Stimulated activated effector memory CD8-positive, alpha-beta T cell treated with anti-CD3 and anti-CD28 coated beads, Interleukin-12 subunit alpha, Interleukin-12 subunit beta, amount 100 ng/mL, for 72 hours (primary cell): Measurements from ENCODE around the gene EXOC1L.
A peak's percentile ranks its signal among the peaks of the same experiment; 100 is the strongest.

ENCODE experiments used
- ATAC-seq: fragments of 150-1000 bp; cut with Tn5 transposase; 2 replicates; pipeline ENCODE4 v1.10.0; 2021
- DNase-seq, 2 donors: peaks; one replicate each; pipeline ENCODE4 v3.0.0; 2021 to 2022; ENCODE audit warnings: low spot score in 2 of 2
- H3K27ac Mint-ChIP-seq: one replicate; pipeline ENCODE4 v1.8.0; 2022; ENCODE audit warnings: mild to moderate bottlenecking, mixed read lengths
- H3K36me3 Mint-ChIP-seq: one replicate; pipeline ENCODE4 v1.8.0; 2022; ENCODE audit warnings: mild to moderate bottlenecking, mixed read lengths
- H3K4me1 Mint-ChIP-seq: one replicate; pipeline ENCODE4 v1.8.0; 2022; ENCODE audit warnings: mixed read lengths
- H3K4me3 Mint-ChIP-seq: one replicate; pipeline ENCODE4 v1.8.0; 2022; ENCODE audit warnings: mild to moderate bottlenecking, mixed read lengths
- H3K9me3 Mint-ChIP-seq: one replicate; pipeline ENCODE4 v1.8.0; 2022; ENCODE audit warnings: mixed read lengths

Gene EXOC1L

GRCh38 chr4:55854129-55854528 lies 34.5 kb downstream of the EXOC1L start:
- no peaks in the 10 kb centered on the region for H3K9me3 Mint-ChIP-seq
- no peak overlapping the region for H3K4me3 Mint-ChIP-seq
- peaks cover 20% of the 10 kb centered on the region for H3K4me1 Mint-ChIP-seq
- ATAC-seq (peak; percentile 51), DNase-seq (no peak)
- H3K36me3 Mint-ChIP-seq, result peaks cover 9% of the 10 kb centered on the region
- H3K27ac Mint-ChIP-seq, result no peak overlapping the region

DNA sequence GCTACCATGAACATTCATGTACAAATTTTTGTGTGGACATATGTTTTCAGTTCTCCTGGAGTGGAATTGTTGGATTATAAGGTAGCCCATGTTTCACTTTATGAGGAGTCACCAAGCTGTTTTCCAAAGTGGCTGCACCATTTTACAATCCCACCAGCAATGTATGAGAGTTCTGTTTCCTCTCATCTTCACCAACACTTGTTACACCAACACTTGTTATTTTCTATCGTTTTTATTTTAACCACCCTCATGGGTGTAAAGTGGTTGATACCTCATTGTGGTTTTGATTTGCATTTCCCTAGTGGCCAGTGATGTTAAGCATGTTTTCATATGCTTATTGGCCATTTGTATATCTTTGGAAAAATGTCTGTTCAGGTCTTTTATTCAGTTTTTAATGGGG lies 38.0 kb downstream of the EXOC1L start:
- no peak overlapping the region for H3K27ac Mint-ChIP-seq
- H3K4me3 Mint-ChIP-seq, result no peak overlapping the region
- no peaks in the 10 kb centered on the region for H3K9me3 Mint-ChIP-seq
- H3K4me1 Mint-ChIP-seq, result peaks cover 6% of the 10 kb centered on the region
- ATAC-seq, result no peak
- H3K36me3 Mint-ChIP-seq, result peaks cover 44% of the 10 kb centered on the region
- DNase-seq, result no peak

- Mint-ChIP-seq H3K4me1 (no peaks in the 10 kb centered on the region), H3K4me3 (no peak overlapping the region), H3K9me3 (no peaks in the 10 kb centered on the region), H3K36me3 (peaks cover 62% of the 10 kb centered on the region), H3K27ac (no peak overlapping the region)
- DNase-seq, result no peak
- no peak for ATAC-seq
Observed at GRCh38 chr4:55859711-55860110, 40.1 kb downstream of the EXOC1L start.

DNA sequence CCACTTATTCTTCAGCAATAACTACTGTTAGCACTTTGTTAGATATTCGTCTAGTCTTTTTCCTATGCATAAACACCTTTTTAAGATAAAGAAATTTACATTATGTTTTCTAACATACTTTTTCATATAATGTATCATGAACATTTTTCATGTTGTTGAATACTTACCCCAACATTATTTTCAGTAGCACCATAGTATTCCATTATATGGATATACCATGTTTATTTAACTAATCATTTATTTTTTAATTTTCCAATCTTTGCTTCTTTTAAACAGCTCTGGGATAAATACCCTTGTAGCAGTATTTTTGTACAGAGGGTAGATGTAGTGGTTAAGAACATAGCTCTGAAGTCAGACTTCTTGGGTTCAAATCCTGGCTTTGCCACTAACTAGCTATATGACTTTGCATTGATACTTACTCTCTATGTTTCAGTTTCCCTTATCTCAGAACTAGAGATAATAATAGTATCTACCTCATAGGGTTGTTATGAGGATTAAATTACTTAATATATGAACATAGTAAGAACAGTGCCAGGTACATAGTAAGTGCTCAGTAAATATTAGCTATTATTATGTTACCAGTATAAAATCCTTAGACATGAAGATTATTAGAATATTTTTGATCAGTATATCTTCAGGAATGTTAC lies 45.1 kb downstream of the EXOC1L start:
- peak; percentile 64 for ATAC-seq

DNA sequence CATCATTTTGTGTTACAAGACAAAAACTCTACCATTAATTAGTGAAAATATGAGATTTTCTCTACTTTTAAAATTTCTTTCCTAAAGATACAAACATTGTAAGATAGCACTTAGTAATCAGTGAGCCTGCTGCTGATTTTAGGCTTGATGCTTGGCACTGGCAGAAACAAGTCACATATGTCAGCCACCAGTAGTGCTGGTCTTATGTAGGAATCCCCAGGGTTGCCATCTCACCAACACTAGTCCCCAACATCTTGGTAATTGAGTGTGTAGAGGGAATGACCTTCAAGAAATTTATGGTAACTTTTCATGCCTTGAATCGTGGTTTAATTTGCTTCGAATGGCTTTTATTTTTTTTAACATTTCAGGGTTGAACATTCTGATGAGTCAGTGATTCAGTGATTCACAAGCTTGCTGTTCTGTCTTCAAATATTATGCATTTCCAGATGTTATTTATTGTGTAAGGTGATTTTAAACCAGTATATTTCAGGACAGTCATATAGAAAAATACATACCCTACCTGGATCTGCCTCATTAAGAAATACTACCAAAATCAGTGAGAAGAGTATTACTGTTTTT lies 45.7 kb downstream of the EXOC1L start:
- DNase-seq (no peak), ATAC-seq (no peak)
- H3K9me3 Mint-ChIP-seq, result no peaks in the 10 kb centered on the region
- peak overlapping the region; percentile 32 for H3K4me3 Mint-ChIP-seq
- H3K4me1 Mint-ChIP-seq, result peaks cover 18% of the 10 kb centered on the region
- H3K36me3 Mint-ChIP-seq, result peaks cover 88% of the 10 kb centered on the region
- H3K27ac Mint-ChIP-seq, result peak overlapping the region; percentile 68

More for the DNA sequence above, 45.1 kb downstream of the EXOC1L start:
- H3K27ac Mint-ChIP-seq, result peak overlapping the region; percentile 68
- peaks cover 88% of the 10 kb centered on the region for H3K36me3 Mint-ChIP-seq
- H3K4me3 Mint-ChIP-seq, result no peak overlapping the region
- peaks cover 18% of the 10 kb centered on the region for H3K4me1 Mint-ChIP-seq
- DNase-seq, result no peak
- no peaks in the 10 kb centered on the region for H3K9me3 Mint-ChIP-seq

- ATAC-seq, result peak; percentile 98
- Mint-ChIP-seq H3K36me3 (peaks cover 88% of the 10 kb centered on the region), H3K4me3 (peak overlapping the region; percentile 32), H3K27ac (peak overlapping the region; percentile 68), H3K4me1 (peaks cover 18% of the 10 kb centered on the region), H3K9me3 (no peaks in the 10 kb centered on the region)
- DNase-seq, result no peak
Observed at GRCh38 chr4:55866290-55866907, 46.8 kb downstream of the EXOC1L start.

DNA sequence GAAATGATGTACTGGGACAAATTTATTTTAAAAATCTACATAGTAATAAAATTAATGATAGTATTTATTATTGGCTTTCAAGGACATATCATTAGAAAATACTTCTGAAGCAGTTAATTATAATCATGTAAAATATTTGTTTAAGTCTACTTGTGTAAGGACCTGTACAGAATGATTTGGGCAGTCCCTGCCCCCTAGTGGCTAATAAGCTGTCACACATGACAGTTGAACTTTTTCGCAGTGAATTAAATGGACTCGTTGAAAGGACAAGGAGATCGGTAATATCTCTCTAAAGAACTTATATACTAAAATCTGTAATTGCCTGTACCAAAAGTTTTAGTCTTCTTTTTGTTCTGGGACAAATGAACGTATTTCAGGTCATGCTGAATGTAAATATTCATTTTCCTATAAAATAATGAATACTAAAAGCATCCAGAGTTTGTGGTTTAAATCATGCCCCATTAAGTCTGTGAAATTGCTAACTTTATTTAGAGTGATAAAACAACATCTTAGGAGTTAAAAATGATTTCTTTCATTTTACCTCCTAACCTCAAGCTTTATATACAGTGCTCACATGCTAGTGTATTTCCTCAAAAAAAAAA lies 47.5 kb downstream of the EXOC1L start:
- peak overlapping the region; percentile 32 for H3K4me3 Mint-ChIP-seq
- peaks cover 18% of the 10 kb centered on the region for H3K4me1 Mint-ChIP-seq
- peak; percentile 65 for ATAC-seq
- H3K36me3 Mint-ChIP-seq, result peaks cover 88% of the 10 kb centered on the region
- DNase-seq, result no peak
- H3K27ac Mint-ChIP-seq, result peak overlapping the region; percentile 68
- H3K9me3 Mint-ChIP-seq, result no peaks in the 10 kb centered on the region

GRCh38 chr4:55868581-55869090 lies 49.0 kb downstream of the EXOC1L start:
- ATAC-seq (no peak), DNase-seq (no peak)
- H3K36me3 Mint-ChIP-seq, result peaks cover 88% of the 10 kb centered on the region
- no peak overlapping the region for H3K4me3 Mint-ChIP-seq
- no peaks in the 10 kb centered on the region for H3K9me3 Mint-ChIP-seq
- peaks cover 18% of the 10 kb centered on the region for H3K4me1 Mint-ChIP-seq
- no peak overlapping the region for H3K27ac Mint-ChIP-seq

DNA sequence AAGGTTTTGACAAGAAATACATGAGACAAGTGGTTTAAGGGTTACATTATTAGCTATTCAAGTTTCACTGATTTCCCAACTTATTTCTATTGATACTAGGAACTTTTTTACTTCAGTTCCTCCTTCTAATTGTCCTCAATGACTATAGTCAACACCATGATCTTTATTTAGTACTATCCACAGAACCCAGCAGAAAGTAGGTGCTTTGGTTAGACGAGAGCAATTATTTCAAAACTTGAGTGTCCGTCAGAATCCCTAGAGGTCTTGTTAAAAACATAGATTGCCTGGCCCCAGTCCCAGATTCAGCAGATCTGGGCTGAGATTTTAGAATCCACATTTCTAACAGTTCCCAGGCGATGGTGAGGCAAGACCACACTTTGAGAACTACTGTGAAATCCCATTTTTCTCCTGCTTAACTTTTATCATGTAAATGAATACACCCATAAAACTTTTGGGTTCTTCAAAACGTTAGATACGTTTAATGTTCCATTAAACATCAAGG lies 51.8 kb downstream of the EXOC1L start:
- Mint-ChIP-seq H3K9me3 (no peaks in the 10 kb centered on the region), H3K27ac (no peak overlapping the region), H3K4me1 (peaks cover 7% of the 10 kb centered on the region), H3K4me3 (no peak overlapping the region), H3K36me3 (peaks cover 90% of the 10 kb centered on the region)
- ATAC-seq, result no peak
- DNase-seq, result no peak

DNA sequence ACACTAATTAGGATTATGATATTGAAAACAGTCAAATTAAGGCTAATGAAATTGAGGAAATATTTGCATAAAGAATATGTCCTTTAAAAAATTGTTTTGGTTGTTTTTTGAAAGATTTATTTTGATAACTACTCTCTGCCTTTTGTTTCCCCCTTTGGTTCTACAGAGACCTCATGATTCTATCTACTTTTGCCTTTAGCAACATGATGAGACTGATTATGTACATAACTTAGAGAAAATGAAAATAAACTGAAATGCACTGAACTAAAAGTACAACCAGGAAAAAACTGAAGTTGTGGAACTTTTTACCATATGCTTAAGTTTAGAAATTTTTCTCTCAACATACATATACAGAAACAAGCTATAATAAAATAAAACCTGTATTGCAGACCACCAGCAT lies 55.2 kb downstream of the EXOC1L start:
- no peaks in the 10 kb centered on the region for H3K4me1 Mint-ChIP-seq
- H3K4me3 Mint-ChIP-seq, result no peak overlapping the region
- no peak for ATAC-seq
- H3K9me3 Mint-ChIP-seq, result no peaks in the 10 kb centered on the region
- peaks cover 92% of the 10 kb centered on the region for H3K36me3 Mint-ChIP-seq
- DNase-seq, result no peak
- H3K27ac Mint-ChIP-seq, result no peak overlapping the region

DNA sequence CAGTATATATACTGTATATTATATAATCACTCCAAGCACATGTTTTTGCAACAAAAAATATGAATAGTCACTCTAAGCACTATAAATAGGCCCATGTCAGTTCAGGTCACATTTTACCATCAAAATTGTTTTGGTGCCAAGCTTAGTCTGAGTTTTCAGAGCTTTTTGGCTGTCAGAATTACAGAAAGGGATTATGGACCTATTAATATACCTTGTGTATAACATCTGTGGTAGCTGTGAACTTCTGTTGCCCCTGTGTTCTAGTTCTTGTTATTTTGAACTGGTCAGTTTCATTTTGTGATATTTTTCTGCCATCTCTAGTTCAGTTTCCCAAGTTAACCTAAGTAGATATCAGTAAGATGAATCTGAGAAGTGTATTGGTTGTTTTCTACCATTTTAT lies 56.8 kb downstream of the EXOC1L start:
- ATAC-seq (no peak), DNase-seq (no peak)
- H3K4me1 Mint-ChIP-seq, result no peaks in the 10 kb centered on the region
- H3K4me3 Mint-ChIP-seq, result no peak overlapping the region
- peaks cover 92% of the 10 kb centered on the region for H3K36me3 Mint-ChIP-seq
- no peak overlapping the region for H3K27ac Mint-ChIP-seq
- no peaks in the 10 kb centered on the region for H3K9me3 Mint-ChIP-seq

- H3K36me3 Mint-ChIP-seq, result peaks cover 92% of the 10 kb centered on the region
- no peak for DNase-seq
- H3K4me1 Mint-ChIP-seq, result no peaks in the 10 kb centered on the region
- no peaks in the 10 kb centered on the region for H3K9me3 Mint-ChIP-seq
- H3K27ac Mint-ChIP-seq, result no peak overlapping the region
- H3K4me3 Mint-ChIP-seq, result no peak overlapping the region
- no peak for ATAC-seq
Observed at GRCh38 chr4:55879224-55879623, 59.6 kb downstream of the EXOC1L start.

- no peaks in the 10 kb centered on the region for H3K4me1 Mint-ChIP-seq
- DNase-seq, result no peak
- no peak overlapping the region for H3K4me3 Mint-ChIP-seq
- ATAC-seq, result no peak
- peak overlapping the region; percentile 36 for H3K27ac Mint-ChIP-seq
- H3K9me3 Mint-ChIP-seq, result no peaks in the 10 kb centered on the region
- peaks cover 90% of the 10 kb centered on the region for H3K36me3 Mint-ChIP-seq
Observed at GRCh38 chr4:55880652-55881280, 61.2 kb downstream of the EXOC1L start.

GRCh38 chr4:55884093-55884850 lies 64.7 kb downstream of the EXOC1L start:
- Mint-ChIP-seq H3K36me3 (peaks cover 84% of the 10 kb centered on the region), H3K9me3 (no peaks in the 10 kb centered on the region), H3K4me1 (no peaks in the 10 kb centered on the region), H3K4me3 (no peak overlapping the region), H3K27ac (no peak overlapping the region)
- ATAC-seq (no peak), DNase-seq (no peak)

- Mint-ChIP-seq H3K4me3 (no peak overlapping the region), H3K27ac (no peak overlapping the region), H3K9me3 (no peaks in the 10 kb centered on the region), H3K36me3 (peaks cover 84% of the 10 kb centered on the region), H3K4me1 (no peaks in the 10 kb centered on the region)
- DNase-seq (no peak), ATAC-seq (no peak)
Observed at GRCh38 chr4:55884851-55885219, 65.2 kb downstream of the EXOC1L start.
